ENCODE results near the gene ZNF133.
"Not testable (repeated sequence)": the region's sequence is repeated elsewhere in the genome, so short reads cannot be mapped to it uniquely, and the experiment has no call there.

ZNF133 gene

DNA sequence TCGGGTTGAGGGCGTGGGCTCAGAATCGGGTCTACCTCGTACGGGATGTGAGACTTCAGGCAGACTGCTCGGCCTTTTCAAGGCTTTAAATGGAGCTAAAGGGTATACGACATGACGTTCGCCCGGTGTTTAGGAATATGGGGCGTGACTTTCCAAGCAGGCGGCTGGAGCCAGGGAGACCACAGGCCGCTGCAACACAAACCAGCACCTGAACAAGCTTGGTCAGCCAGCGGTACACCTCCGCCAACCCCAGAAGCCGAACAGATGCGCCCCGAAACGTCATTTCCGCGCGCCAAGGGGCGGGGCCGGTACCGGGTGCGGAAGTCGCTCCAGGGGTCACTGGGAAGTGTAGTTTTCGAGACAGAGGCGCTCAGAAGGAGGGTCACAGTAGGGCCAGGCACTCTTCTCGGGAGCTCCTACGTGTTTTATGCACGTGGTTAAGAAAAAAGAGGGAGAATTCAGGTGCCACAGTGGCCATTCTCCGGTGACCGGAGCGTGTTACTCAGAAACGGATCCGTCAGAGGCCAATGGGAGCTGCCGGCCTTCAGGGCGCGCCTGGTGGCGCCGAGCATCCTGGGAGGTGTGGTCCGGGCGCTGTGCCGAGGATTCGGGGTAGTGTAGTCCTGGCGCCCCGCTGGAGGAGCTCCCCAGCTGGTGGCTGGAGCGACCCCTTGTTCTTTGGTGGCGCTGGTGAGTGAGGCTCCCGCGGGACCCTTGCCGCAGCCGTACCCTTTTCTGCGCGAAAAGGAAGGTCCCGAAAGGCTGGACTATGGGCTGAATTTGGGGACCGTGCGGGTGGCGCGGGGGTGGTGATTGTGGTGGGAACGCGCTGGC lies at the start of gene ZNF133:
Gene ZNF133 (plus strand): TSS at position 613 of the 834 bp plus-strand sequence. CDS start 17,160 bp downstream, outside the sequence.
- peak; percentile 91 to 98 for DNase-seq (ENCODE audit: low read depth in 2 of 2)

DNA sequence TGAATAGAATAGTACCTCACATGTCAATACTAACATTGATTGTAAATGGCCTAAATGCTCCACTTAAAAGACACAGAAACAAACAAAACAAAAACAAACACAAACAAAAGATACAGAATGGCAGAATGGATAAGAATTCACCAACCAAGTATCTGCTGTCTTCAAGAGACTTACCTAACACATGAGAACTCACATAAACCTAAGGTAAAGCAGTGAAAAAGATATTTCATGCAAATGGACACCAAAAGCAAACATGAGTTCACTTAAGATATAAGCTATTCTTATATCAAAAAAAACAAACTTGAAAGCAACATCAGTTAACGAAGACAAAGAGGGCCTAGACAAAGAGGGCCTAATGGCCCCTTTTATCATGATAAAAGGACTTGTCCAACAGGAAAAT lies 47.3 kb upstream of the ZNF133 start:
- no peak for DNase-seq (ENCODE audit: low read depth in 2 of 2)

DNA sequence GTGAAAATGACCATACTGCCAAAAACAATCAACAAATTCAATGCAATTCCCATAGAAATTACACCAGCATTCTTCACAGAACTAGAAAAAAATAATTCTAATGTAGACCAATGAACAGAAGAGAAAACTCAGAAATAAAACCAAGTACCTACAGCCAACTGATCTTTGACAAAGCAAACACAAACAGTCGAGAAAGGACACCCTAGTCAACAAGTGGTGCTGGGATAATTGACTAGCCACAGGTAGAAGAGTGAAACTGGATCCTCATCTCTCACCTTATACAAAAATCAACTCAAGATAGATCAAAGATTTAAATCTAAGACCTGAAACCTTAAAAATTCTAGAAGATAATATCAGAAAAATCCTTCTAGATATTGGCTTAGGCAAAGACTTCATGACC lies 44.5 kb upstream of the ZNF133 start:
- no peak for DNase-seq (ENCODE audit: low read depth in 2 of 2)

DNA sequence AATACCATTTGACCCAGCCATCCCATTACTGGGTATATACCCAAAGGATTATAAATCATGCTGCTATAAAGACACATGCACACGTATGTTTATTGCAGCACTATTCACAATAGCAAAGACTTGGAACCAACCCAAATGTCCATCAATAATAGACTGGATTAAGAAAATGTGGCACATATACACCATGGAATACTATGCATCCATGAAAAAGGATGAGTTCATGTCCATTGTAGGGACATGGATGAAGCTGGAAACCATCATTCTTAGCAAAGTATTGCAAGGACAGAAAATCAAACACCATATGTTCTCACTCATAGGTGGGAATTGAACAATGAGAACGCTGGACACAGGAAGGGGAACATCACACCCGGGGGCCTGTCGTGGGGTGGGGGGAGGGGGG lies 39.8 kb upstream of the ZNF133 start:
- DNase-seq (ENCODE audit: low read depth in 2 of 2) = not testable (repeated sequence)

DNA sequence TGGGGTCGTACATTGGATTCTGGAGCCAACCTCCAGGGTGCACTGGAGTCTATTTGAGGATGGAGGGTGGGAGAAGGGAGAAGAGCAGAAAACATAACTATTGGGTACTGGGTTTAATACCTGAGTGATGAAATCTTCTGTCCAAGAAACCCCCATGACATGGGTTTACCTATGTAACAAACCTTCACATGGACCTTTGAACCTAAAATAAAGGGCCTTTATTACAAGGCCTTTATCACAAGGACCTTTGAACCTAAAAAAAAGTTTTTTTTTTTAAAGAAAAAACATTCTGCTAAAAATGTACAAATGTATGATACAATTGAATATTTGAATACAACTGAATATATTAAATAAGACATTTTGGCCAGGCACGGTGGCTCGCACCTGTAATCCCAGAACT lies 38.1 kb upstream of the ZNF133 start:
- no peak for DNase-seq (ENCODE audit: low read depth in 2 of 2)

DNA sequence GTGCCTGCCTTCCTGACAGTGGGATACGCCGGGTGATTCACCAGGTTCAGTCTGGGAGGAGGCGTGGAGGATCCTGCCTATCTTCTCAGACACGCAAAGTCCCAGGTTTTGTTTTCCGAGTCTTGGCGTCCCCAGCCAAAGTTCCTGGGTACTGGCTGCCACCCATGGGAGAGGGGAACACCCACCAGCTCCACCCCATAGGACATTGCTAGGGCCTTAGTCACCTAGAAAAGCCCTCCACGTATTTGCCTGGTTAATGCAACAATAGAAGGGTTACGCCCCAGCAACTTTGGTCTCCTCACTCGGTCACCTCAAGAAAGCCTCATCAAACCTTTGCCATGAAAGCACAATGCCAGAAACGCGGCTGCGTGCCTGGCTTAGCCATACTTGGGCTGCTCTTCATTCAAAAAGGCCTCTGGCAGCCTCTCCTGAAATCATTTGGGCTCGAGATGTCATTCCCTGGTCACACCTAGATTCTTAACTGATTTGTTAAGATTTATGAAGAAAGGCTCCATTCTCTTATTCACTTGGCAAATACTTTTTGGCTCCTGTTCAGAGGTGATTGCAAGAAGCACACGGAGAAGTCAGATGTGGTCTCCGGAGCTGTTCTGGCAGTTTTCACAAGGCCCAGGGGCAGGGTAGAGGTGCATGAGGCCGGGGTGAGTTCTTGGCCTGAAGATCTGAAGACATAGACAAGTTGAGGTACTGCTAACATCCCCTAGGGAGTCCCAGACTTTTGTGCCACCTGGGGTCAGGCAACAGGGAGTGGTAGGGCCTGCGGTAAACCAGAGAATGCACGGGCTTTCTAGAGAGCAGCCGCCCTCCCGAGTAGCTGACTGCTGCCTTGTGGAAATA lies 35.5 kb upstream of the ZNF133 start:
- DNase-seq (ENCODE audit: low read depth in 2 of 2) = no peak

DNA sequence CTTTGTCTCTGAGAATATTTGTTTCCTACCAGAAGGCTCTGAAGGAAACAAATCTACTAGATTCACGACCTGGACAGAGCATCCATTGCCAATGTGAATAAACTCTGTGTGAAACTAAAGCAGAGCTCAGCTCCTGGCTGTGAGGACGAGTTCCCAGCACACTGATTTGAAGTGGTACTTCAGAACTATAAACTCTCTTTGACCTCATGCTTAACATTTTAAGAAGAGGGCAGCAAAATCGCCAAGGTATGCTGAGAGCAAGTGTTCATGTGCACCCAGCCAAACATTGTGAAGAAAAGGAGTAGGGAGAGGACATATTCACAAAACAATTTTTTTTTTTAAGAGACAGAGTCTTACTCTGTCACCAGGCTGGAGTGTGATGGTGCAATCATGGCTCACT lies 33.7 kb upstream of the ZNF133 start:
- no peak for DNase-seq (ENCODE audit: low read depth in 2 of 2)

DNA sequence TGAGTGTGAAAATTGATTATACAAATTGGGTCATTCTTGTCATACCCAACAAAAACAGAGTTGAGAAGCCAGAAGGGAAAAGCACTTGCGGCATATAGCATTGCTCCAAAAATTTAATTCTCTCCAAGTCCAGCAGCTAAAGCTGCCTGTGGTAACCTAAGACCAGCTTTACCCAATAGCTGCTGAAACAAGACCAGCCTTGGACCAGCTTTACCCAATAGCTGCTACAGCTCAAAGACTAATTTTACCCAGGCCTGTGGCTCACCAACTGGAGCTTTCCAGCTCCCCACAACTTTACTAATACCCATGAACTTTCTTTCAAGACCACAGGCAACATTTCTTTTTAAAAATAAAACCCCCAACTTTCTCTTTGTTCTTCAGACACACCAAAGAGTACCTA lies 32.8 kb upstream of the ZNF133 start:
- no peak for DNase-seq (ENCODE audit: low read depth in 2 of 2)

DNA sequence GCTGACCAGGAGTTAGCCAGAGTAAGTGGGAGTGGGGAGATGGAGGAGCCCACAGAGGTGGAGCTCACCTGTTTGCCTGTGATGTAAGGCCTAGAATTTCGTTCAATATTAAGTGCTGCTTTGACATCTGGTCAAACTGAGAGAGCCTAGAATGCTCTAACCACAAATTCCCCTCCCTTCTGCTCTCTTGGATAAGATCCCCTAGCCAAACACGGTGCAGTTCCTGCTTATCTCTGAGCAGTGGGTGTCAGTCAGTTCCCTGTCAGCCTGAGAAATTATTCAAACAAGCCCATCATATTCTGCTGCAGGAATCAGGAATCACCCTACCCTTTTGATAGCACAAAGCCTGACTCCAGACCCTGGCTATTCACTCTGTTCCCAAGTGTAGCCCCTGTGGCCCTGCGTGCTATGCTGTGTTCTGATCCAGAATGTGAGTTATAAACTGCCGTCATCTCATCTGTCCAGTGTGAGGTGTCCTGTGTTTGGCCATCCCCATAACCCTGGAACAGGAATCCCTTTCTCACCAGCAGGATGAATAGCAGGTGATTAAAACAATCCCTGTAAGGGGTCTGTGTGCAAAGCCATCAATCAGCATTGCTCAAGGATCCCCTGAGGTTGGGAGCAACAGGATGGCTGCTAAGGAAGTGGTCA lies 31.8 kb upstream of the ZNF133 start:
- no peak for DNase-seq (ENCODE audit: low read depth in 2 of 2)

DNA sequence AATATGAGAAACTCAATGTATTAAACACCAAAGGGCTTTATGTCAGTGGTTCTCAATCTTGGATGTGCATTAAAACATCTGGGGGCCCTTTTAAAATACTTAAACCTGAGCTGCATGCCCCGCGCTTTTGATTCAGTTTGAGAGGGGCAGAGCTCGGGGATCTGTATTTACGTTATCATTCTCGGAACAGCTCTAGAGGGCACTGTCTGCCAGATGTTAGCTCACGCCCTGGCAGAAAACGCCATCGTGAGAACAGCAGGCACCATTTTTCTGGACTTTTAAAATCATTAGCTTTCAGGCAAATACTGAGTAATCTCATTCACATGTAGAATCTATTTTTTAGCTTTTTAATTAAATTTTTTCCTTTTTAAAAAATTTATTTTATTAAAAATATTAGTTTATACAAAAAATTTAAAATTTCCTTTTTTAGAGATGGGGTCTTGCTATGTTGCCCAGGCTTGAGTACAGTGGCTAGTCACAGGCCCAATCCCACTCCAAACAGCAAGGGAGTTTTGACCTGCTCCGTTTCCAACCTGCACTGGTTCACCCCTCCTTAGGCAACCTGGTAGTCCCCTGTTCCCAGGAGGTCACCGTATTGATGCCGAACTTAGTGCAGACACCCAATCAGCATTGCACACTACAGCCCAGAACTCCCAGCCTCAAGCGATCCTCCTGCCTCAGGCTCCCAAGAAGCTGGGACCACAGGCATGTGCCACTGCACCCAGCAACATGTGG lies 30.0 kb upstream of the ZNF133 start:
- DNase-seq (ENCODE audit: low read depth in 2 of 2) = no peak

DNA sequence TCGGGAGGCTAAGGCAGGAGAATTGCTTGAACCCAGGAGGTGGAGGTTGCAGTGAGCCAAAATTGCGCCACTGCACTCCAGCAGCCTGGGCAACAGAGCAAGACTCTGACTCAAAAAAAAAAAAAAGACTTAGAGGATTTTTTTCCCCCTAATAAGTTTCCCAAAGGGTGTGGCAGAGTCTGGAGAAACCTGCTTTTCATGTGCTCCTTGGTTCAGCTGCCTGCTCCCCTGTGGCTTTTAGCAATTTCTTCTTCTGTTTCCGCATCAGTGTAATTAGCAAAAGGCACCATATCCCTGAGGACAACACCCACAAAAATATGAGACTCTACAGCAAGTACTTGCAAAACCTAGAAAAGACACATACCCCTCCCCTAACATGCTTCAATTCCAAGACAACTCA lies 28.6 kb upstream of the ZNF133 start:
- no peak for DNase-seq (ENCODE audit: low read depth in 2 of 2)

DNA sequence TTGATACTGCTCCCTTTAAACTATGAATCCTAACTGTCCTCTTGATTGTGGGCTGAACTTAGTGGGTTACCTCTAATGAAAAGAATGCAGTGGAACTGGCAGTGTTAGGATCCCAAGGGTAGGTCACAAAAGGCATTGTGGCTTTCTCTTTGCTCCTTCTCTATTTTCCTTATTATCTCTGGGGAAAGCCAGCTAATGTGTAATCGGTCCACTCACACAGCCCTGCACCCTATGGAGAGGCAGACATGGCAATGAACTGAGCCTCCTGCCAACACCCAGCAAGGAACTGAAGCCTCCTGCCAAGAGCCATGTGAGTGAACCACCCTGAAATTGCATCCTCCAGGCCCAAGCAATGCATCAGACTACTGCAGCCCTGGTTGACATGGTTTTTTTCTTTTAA lies 24.6 kb upstream of the ZNF133 start:
- no peak for DNase-seq (ENCODE audit: low read depth in 2 of 2)

DNA sequence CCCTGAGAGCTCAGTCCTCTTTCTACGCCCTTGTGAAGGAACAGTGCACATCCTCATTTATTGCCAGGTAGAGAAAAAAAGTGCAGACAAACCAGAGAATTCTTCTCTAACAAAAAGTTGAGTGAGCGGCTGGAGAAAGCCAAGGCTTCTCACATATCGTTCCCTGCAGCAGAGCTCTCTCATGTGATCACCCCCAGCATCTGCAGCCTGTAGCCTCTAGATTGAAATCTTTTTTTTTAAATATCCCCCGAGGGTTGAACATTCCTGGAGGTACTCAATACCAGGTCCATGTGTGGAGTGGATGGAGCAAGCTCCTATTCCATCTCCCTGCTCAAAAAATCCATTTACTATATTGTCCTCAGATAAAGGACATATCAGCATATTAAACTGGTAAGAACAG lies 22.9 kb upstream of the ZNF133 start:
- DNase-seq (ENCODE audit: low read depth in 2 of 2) = no peak

DNA sequence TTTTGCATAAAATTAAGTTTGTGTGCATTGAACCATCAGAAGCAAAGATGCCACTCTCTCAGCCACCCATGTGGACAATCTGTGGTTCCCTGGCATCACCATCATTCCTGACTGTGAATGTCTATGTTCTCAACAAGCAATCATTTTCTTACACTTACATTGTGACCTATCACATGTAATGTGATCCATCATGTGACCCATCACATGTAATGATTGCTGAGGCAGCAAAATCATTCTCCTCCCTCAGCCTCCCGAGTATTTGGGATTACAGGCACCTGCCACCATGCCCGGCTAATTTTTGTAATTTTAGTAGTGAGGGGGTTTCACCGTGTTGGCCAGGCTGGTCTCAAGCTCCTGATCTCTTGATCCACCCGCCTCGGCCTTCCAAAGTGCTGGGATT lies 22.0 kb upstream of the ZNF133 start:
- no peak for DNase-seq (ENCODE audit: low read depth in 2 of 2)

DNA sequence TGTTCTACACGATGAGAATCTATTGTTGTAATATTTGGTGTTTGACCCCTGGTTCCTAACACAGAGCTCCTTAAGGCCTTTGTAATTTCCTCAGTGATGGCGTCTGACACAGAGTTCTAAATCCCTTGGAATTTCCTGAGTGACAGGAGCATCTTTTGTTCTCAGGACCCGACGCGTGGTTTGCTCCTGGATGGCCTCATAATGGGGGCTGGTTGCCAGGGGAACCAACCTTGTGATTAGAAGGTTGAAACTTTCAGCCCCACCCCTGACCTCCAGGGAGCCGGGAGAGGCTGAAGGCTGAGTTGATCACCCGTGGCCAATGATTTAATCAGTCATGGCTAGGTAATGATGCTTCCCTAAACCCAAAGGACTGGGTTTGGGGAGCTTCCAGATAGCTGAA lies 20.5 kb upstream of the ZNF133 start:
- no peak for DNase-seq (ENCODE audit: low read depth in 2 of 2)

DNA sequence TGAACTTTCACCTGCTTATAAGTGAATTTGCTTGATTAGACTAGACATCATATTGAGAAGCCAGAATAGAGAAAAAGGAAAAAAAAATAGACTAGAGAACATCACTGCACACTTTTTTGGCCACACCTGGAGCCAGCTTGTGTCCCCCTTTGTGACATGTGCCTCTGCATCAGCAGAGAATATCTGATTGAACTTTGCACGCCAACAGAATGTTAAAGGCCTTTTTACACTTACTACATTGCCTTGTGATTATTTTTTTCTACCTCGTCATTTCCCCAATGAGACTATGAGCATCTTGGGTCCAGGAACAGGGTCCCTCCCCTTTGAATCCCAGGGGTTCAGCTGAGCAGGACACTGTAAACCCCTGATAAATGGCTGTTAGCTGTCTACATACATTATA lies 17.2 kb upstream of the ZNF133 start:
- DNase-seq (ENCODE audit: low read depth in 2 of 2) = no peak

DNA sequence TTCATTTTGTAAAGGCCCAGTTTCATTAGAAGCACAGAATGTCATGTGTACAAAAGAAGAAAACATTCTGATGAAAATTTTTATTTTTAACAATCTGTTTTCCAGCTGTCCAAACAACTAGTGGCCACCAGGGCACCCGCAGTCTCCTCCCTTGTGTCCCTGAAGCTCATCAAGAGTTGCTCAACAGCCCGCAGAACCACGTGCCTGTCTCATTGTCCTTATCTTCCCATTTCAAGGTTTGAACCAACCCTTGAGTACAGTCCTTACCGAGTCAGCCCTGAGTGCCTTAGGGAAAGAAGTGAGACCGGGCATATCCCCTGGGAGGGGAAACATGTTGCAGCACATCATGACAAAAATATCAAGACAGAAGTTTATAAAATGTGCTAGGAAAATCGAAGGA lies 15.9 kb upstream of the ZNF133 start:
- no peak for DNase-seq (ENCODE audit: low read depth in 2 of 2)

DNA sequence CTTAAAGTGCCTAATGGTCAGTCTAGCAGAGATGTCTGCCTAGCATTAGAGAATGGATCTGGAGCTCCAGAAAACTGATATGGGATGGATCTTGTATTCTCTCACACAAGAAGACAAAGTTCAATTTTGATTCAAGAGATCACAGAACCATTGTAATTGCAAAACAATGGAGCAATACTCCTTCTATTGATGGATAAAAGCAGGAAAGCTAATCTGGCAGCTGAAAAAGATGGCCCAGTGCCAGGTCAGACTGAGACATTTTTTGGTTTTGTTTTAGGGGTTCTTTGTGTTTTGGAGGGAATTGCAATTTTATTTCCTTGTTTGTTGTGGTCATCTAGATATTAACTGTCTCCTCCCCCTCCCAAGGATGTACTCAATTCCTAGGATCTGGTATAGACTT lies 14.6 kb upstream of the ZNF133 start:
- DNase-seq (ENCODE audit: low read depth in 2 of 2) = no peak

DNA sequence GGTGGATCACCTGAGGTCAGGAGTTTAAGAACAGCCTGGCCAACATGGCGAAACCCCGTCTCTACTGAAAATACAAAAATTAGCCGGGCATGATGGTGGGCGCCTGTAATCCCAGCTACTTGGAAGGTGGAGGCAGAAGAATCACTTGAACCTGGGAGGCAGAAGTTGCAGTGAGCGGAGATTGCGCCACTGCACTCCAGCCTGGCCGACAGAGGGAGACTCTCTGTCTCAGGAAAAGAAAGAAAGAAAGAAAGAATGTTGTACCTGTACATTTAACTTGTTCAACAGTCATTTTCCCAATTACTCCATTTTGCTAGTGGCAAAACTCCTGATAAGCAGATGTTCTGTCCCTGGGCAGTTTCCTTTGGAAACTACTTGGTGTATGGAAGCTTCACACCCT lies 12.4 kb upstream of the ZNF133 start:
- not testable (repeated sequence) for DNase-seq (ENCODE audit: low read depth in 2 of 2)

DNA sequence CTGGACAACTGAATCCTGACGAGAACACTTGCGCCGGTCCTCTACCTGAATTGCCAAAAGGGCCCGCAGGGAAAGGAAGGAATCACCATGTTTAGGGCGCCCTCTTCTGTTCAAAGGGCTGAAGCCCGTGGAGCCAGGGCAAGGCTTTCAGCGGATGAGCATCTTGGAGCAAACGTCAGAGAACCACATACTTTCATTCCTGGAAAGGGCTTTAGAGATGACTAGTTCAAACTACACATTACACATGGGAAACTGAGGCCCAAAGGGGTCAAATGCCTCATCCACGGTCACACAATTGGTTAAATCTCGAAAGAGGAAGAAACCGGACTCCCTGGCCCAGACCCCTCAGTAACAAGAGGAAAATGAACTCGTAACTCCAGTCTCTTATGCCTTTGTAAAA lies 11.5 kb upstream of the ZNF133 start:
- DNase-seq (ENCODE audit: low read depth in 2 of 2) = no peak

DNA sequence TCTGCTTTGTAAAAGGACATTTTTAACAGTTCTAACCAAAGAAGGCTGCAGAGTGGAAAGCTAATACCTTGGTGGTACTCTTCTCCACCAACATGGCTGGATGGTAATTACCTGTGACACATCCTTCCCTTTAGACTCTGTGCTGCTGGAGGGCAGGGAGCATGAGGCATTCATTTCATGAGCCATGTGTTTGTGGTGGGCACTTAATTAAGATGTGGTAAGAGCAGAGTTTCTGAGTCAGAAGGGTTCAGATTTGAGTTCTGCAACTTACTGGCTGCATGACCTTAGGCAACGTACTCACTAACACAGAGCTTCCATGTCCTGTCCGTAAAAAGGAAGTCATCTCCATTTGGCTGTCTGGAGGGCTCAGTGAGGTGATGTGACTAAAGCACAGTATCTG lies 9.1 kb upstream of the ZNF133 start:
- no peak for DNase-seq (ENCODE audit: low read depth in 2 of 2)

Data from activated CD8-positive, alpha-beta memory T cell treated with anti-CD3 and anti-CD28 coated beads for 4 hours (primary cell).